ENCODE data around the gene RHBDD2.
"Not testable (repeated sequence)": the region's sequence is repeated elsewhere in the genome, so short reads cannot be mapped to it uniquely, and the experiment has no call there.

DNA sequence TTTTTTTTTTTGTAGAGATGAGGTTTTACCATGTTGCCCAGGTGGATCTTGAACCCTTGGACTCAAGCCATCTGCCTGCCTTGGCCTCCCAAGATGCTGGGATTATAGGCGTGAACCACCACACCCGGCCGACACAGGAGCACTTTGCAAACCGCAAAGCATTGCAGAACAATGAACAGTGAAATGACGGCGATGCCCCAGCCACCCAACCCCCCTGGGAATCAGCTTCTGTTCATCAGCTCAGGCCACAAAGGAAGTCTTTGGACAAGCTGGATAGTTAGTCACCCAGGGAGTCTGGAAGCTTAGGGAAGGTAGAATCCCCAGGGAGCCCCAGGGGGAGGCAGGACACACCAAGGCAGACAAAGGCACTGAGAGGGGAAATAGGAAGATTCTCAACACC lies 49.2 kb upstream of the RHBDD2 start:
- TF ChIP-seq, protein P1, sequence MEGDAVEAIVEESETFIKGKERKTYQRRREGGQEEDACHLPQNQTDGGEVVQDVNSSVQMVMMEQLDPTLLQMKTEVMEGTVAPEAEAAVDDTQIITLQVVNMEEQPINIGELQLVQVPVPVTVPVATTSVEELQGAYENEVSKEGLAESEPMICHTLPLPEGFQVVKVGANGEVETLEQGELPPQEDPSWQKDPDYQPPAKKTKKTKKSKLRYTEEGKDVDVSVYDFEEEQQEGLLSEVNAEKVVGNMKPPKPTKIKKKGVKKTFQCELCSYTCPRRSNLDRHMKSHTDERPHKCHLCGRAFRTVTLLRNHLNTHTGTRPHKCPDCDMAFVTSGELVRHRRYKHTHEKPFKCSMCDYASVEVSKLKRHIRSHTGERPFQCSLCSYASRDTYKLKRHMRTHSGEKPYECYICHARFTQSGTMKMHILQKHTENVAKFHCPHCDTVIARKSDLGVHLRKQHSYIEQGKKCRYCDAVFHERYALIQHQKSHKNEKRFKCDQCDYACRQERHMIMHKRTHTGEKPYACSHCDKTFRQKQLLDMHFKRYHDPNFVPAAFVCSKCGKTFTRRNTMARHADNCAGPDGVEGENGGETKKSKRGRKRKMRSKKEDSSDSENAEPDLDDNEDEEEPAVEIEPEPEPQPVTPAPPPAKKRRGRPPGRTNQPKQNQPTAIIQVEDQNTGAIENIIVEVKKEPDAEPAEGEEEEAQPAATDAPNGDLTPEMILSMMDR (IDR thresholded peaks at IDR 0.05), result not testable (repeated sequence)
- TF ChIP-seq POLR2A (IDR thresholded peaks at IDR 0.05); POLR2AphosphoS5 (IDR thresholded peaks at IDR 0.05; ENCODE audit: insufficient read depth in 1 of 2, low read depth in 1 of 2): not testable (repeated sequence)

Data from vagina (tissue), 2 donors.